MM.1S (cell line): Measurements from ENCODE around the gene APOB.

Experiments
- DNase-seq: peaks from one replicate; pipeline ENCODE4 v3.0.0-alpha.2; 2015
- H2AFZ ChIP-seq: fragments of 300-600 bp; sonication (generic); 2 replicates; pipeline ENCODE4 v1.6.0; 2016; ENCODE audit warnings: antibody characterized with exemption, low read length
- H3F3A ChIP-seq: fragments of 300-600 bp; sonication (generic); 2 replicates; pipeline ENCODE4 v1.6.1; 2016; ENCODE audit warnings: mild to moderate bottlenecking, antibody characterized with exemption, low read length, moderate library complexity, mixed read lengths; ENCODE audit not compliant: insufficient read depth
- H3K27ac ChIP-seq: fragments of 300-600 bp; sonication (generic); 2 replicates; pipeline ENCODE4 v1.5.1; 2016; ENCODE audit warnings: mild to moderate bottlenecking, low read length
- H3K27me3 ChIP-seq: fragments of 300-600 bp; sonication (generic); replicated peaks from 2 replicates; pipeline ENCODE4 v1.6.0; 2016; ENCODE audit warnings: low read length; ENCODE audit not compliant: insufficient read depth
- H3K36me3 ChIP-seq: fragments of 300-600 bp; sonication (generic); replicated peaks from 2 replicates; pipeline ENCODE4 v1.6.1; 2016; ENCODE audit warnings: mild to moderate bottlenecking, low read length, mixed read lengths; ENCODE audit not compliant: insufficient read depth
- H3K4me1 ChIP-seq: fragments of 300-600 bp; sonication (generic); 2 replicates; pipeline ENCODE4 v1.6.1; 2016; ENCODE audit warnings: low read length, mixed read lengths
- H3K4me2 ChIP-seq: fragments of 300-600 bp; sonication (generic); 2 replicates; pipeline ENCODE4 v1.6.0; 2016; ENCODE audit warnings: low read depth, low read length
- H3K4me3 ChIP-seq: fragments of 300-600 bp; sonication (generic); 2 replicates; pipeline ENCODE4 v1.5.1; 2016; ENCODE audit warnings: low read length, mixed read lengths
- H3K79me2 ChIP-seq: fragments of 300-600 bp; sonication (generic); 2 replicates; pipeline ENCODE4 v1.6.1; 2016; ENCODE audit warnings: mixed run types, low read length, mixed read lengths
- H3K9ac ChIP-seq: fragments of 300-600 bp; sonication (generic); 2 replicates; pipeline ENCODE4 v1.6.1; 2016; ENCODE audit warnings: low read length, mixed read lengths
- H3K9me2 ChIP-seq: fragments of 300-600 bp; sonication (generic); replicated peaks from 2 replicates; pipeline ENCODE4 v1.6.1; 2016; ENCODE audit warnings: mild to moderate bottlenecking, low read length, mixed read lengths; ENCODE audit not compliant: insufficient read depth
- H3K9me3 ChIP-seq: fragments of 300-600 bp; sonication (generic); replicated peaks from 2 replicates; pipeline ENCODE4 v1.6.1; 2016; ENCODE audit warnings: mild to moderate bottlenecking, low read length, mixed read lengths; ENCODE audit not compliant: insufficient read depth
- H4K20me1 ChIP-seq: fragments of 300-600 bp; sonication (generic); 2 replicates; pipeline ENCODE4 v1.6.1; 2016; ENCODE audit warnings: mild to moderate bottlenecking, low read length, moderate library complexity, mixed read lengths; ENCODE audit not compliant: insufficient read depth
- EZH2 ChIP-seq: fragments of 300-600 bp; sonication (generic); optimal IDR thresholded peaks from 2 replicates; pipeline ENCODE3; 2017; ENCODE audit warnings: low read depth, mild to moderate bottlenecking, antibody characterized with exemption, low read length, mixed read lengths
- EZH2phosphoT487 ChIP-seq: fragments of 300-600 bp; sonication (generic); IDR thresholded peaks from 2 replicates; pipeline ENCODE4 v1.6.1; 2018; ENCODE audit warnings: antibody characterized with exemption, low read length
- TF ChIP-seq, protein P1 (sequence below): fragments of 300-600 bp; sonication (generic); IDR thresholded peaks from 2 replicates; pipeline ENCODE4 v1.5.1; 2016; ENCODE audit warnings: antibody characterized with exemption, low read length, mixed read lengths

The APOB gene

DNA sequence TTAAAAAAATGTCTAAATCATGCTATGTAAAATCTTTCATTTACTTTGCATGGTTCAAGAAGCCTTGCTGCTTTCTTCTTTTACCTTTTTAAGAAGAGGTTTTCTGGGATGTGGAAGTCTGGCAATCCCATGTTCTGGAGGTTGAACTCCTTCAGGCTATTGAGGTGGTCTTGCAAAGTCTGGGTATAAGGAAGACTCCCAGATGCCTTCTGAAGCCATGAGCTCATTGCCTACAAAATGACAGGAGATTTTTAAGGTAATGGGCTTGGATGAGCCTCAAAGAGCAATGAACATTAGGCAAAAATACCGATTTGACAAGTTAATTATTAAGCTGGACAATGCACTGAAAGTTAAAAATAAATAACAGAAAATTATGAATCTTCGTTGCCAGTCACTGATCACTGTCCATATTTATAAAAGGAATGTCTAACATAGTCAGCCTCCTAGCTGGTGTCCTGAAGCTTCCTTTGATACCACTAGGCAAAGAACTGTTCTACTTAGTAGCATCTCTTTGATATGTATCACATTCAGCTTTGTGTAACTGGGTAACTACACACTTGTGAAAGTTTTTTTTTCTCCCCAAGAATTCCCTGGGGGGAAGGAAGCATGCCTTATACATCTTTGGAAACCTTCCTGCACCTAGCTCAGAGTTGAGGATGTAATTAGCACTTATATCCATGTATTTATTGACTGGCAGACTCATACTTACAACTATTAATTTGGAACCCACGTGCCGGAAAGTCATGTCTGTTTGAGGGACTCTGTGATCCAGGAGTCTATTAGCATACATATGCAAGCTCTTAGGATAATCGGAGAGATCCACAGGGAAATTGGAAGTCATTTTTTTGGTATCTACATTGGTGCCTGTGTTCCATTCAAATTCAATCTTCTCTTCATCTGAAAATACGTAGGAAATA is 29.3 kb downstream of the APOB start:
- no peaks in the 10 kb centered on the region for H3K79me2 ChIP-seq
- no peak for DNase-seq
- no peaks in the 10 kb centered on the region for H3K4me1 ChIP-seq
- H3K36me3 ChIP-seq = no peaks in the 10 kb centered on the region
- no peak overlapping the region for H3K4me3 ChIP-seq
- H4K20me1 ChIP-seq = no peaks in the 10 kb centered on the region
- H3K9me3 ChIP-seq = no peaks in the 10 kb centered on the region
- H3K9me2 ChIP-seq = no peaks in the 10 kb centered on the region
- H3K27me3 ChIP-seq = no peaks in the 10 kb centered on the region
- H3F3A ChIP-seq = no peaks in the 10 kb centered on the region
- no peak for TF ChIP-seq EZH2phosphoT487
- TF ChIP-seq, protein P1, sequence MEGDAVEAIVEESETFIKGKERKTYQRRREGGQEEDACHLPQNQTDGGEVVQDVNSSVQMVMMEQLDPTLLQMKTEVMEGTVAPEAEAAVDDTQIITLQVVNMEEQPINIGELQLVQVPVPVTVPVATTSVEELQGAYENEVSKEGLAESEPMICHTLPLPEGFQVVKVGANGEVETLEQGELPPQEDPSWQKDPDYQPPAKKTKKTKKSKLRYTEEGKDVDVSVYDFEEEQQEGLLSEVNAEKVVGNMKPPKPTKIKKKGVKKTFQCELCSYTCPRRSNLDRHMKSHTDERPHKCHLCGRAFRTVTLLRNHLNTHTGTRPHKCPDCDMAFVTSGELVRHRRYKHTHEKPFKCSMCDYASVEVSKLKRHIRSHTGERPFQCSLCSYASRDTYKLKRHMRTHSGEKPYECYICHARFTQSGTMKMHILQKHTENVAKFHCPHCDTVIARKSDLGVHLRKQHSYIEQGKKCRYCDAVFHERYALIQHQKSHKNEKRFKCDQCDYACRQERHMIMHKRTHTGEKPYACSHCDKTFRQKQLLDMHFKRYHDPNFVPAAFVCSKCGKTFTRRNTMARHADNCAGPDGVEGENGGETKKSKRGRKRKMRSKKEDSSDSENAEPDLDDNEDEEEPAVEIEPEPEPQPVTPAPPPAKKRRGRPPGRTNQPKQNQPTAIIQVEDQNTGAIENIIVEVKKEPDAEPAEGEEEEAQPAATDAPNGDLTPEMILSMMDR = no peak
- no peak for TF ChIP-seq EZH2
- H2AFZ ChIP-seq = no peak overlapping the region
- no peak overlapping the region for H3K27ac ChIP-seq
- H3K9ac ChIP-seq = no peak overlapping the region
- H3K4me2 ChIP-seq = no peak overlapping the region

DNA sequence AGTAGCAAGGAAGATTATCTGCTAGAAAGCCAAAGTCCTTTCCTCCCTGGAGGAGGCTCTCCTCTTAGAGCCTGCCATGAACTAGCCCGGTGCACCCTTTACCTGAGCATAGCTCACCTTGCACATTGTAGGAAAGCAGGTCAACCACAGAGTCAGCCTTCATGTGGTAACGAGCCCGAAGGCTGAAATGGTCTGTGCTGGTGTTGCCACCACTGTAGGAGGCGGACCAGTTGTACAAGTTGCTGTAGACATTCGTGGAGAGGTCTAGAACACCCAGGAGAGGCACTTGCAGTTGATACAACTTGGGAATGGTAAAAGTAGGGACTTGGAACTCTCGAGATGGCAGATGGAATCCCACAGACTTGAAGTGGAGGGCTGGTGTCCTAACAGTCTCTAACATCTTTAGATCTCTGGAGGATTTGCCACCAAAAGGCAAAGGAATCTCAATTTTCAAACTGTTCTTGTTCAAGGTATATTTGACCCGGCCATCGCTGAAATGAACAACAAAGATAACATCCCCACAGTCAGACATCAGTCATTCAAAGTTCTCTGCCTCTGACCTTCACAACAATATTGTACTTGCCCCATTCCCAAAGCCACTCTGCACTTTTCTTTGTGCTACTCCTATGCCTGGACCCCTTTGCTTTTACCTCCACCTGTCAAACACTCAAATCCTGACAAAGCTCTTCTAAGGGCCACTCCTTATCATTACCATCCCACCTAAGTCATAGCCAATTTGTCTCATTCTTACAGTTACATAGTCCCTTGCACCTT is 30.6 kb downstream of the APOB start:
- H3K9me2 ChIP-seq = no peaks in the 10 kb centered on the region
- TF ChIP-seq EZH2 (no peak), EZH2phosphoT487 (no peak)
- TF ChIP-seq, protein P1 = no peak
- H3K9ac ChIP-seq = no peak overlapping the region
- no peaks in the 10 kb centered on the region for H3K27me3 ChIP-seq
- no peak overlapping the region for H3K4me3 ChIP-seq
- H3K4me1 ChIP-seq = no peaks in the 10 kb centered on the region
- H3F3A ChIP-seq = no peaks in the 10 kb centered on the region
- H3K9me3 ChIP-seq = no peaks in the 10 kb centered on the region
- H3K79me2 ChIP-seq = no peaks in the 10 kb centered on the region
- H2AFZ ChIP-seq = no peak overlapping the region
- H3K27ac ChIP-seq = no peak overlapping the region
- H4K20me1 ChIP-seq = no peaks in the 10 kb centered on the region
- H3K4me2 ChIP-seq = no peak overlapping the region
- no peak for DNase-seq
- H3K36me3 ChIP-seq = no peaks in the 10 kb centered on the region

DNA sequence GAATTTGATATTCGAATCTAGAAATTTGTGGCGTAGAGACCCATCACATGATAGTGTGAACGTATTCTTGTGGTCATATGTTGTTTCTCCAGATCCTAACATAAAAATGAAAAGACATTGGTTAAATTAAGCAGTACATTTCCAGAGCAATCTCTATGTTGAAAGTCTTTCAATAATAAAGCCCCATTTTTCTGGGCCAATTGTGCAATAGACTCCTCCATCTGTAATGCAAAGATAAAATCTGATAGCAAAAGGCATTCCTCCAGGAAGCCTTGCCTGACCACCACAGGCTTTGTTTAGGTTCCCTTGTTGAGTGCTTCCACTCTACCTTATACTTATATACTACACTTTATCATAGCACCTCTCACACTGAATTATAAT is 31.3 kb downstream of the APOB start:
- Histone ChIP-seq H3K9me3 (no peaks in the 10 kb centered on the region), H3K4me3 (no peak overlapping the region), H3K4me1 (no peaks in the 10 kb centered on the region), H3K27ac (no peak overlapping the region), H3K27me3 (no peaks in the 10 kb centered on the region), H3K9me2 (no peaks in the 10 kb centered on the region), H2AFZ (no peak overlapping the region), H3K9ac (no peak overlapping the region), H3K36me3 (no peaks in the 10 kb centered on the region), H3K4me2 (no peak overlapping the region), H3K79me2 (no peaks in the 10 kb centered on the region), H3F3A (no peaks in the 10 kb centered on the region), H4K20me1 (no peaks in the 10 kb centered on the region)
- no peak for DNase-seq
- no peak for TF ChIP-seq EZH2
